ENCODE data around the gene DTX1.

Gene DTX1

GRCh38 chr12:113055594-113056380, 743 bp upstream of the DTX1 start:
- DNase-seq: no peak

GRCh38 chr12:113056381-113056630, 224 bp upstream of the DTX1 start:
- no peak for DNase-seq

DNA sequence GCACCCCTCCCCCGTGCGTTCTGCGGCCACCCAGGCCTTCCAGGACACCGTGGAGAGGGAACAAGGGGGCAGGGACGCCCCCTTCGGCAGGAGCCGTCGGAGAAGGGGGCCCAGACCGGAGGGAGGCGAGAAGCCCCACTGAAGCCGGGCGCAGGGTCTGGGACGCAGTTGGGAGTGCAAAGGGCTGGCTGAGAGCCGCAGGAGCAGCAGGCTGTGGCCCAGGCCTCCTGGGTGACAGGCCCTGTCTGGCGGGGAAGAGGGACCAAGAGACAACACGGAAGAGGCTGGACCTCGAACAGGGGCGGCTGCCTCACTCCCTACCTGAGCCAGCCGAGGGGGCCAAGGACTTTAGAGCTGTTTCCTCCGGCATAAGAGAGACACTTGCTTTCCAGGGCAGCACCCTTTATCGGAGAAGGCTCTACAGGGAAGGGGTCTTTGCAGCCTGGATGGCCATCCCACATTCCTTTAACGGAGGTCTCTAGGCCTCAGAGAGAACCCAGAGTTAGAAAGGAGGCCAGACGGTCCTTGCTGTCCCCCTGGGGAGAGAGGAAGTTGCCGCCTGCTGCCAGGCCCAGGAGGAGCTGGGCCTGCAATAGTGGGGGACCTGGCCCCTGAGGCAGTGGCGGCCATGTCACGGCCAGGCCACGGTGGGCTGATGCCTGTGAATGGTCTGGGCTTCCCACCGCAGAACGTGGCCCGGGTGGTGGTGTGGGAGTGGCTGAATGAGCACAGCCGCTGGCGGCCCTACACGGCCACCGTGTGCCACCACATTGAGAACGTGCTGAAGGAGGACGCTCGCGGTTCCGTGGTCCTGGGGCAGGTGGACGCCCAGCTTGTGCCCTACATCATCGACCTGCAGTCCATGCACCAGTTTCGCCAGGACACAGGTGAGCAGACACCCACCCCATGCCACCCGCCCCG, 1.3 kb downstream of the DTX1 start:
- DNase-seq: no peak

- no peak for DNase-seq
These were observed 2.0 kb downstream of the DTX1 start for GRCh38 chr12:113058553-113058952.

- DNase-seq: no peak
These were observed 2.6 kb downstream of the DTX1 start for GRCh38 chr12:113059071-113059595.

DNA sequence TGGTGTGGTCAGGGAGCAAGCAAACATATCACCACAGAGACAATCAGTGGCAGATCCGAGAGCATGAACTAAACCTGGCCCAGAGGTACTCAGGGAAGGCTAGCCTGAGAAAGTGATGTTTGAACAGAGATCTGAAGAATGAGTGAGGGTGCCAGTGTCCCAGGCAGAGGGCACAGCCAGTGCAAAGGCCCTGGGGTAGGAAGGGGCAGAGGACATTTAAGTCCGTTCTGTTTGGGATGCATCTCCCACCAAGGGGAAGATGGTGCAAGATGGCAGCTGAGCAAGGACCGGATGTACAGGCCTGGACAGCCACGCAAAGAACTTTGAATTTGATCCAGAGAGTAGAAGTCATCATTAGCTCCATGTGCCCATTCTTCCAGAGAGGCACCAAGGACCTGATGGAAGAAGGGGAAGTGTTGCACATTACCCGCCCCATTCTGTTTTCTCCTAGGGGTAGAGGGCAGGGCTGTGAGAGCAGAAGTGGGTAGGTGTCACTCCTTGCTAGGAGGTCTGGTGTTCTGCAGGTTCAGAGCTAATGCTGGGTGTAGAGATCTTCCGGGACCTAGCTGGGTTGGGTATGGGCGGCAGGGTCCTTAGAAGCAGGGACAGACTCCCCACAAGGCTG, 3.9 kb downstream of the DTX1 start:
- DNase-seq: no peak

- DNase-seq: no peak
These were observed 4.6 kb downstream of the DTX1 start for GRCh38 chr12:113061061-113061694.

DNA sequence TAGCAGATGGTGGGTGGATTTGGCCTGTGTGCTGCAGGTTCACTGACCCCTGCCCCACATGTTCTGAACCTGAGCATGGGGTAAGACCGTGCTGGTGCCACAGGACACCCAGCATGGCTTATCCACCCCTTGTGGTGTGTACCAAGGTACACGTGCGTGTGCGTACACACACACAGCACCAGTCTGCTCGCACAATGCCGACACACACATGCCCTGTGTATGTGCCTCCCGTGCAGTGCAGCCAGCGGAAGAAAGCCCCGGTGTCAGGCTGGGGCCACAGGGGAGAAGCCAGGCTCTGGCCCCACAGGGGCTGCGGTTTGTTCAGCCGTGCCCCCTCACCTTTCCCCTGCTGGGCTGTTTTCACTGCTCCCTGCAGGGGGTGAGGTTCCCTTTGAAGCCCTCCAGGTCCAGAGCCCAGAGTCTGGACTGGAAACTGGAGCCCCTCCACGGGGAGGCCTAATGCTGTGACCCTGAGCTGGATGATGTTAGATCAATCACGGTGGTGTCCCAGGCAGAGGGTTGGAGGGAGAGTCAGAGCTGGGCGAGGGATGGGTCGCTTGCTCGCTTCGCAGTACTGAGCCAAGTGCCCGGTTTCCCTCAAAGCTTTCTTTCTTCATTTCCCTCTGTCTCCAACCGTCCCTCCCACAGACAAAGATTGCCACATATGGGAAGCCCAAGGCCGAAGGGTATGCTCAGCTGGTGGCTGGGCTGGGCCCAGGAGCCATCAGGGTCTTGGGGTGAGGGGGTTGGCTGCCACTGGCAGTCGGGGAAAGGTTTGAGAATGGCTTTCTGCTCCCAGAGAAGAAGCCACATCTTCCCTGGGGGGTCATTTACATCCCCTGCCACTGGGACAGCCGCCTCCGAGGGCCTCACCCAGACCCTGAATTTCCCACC, 6.2 kb downstream of the DTX1 start:
- DNase-seq: no peak

GRCh38 chr12:113063396-113064350, 7.1 kb downstream of the DTX1 start:
- DNase-seq: no peak

- DNase-seq: no peak
These were observed 8.0 kb downstream of the DTX1 start for GRCh38 chr12:113064395-113065125.

DNA sequence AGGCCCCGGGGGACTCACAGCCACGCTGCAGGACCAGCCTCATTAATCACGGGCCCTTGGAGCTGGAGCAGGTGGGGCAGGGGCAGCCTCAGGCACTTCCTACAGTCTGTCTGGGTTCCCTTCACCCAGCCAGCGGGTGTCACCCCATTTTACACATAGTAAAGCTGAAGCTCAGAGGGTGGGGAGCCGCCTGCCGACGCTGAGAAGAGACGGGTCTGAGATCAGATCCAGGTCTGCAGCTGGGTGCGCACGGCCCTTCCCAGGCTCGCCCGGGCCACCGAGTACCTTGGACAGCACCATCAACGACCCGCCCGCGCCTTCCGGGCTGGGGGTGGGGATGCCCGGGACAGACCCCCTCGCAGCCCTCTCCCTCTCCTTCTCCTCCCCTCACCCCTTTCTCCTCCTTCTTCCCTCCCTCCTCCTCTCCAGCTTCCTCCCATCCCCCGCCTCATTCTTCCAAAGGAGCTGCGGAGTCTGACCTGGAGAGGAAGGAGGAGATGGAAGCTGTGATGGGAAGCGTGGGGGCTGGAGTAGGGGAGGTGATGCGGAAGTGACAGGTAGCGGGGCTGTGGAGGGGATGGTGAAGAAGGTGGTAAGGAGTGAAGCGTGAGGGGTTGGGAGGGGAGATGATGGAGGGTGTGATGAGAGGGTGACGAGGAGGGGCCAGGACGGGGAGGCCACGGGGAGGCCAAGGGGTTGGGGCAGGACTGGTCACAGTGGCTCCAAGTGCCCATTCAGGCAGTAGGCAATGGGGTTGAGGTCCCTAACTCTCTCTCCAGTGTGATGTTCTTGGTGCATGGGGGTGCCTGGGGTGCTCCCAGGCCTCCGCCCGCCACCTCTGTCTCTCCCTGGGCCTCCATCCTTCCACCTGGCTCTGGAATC, 8.8 kb downstream of the DTX1 start:
- no peak for DNase-seq

- no peak for DNase-seq
These were observed 10.4 kb downstream of the DTX1 start for GRCh38 chr12:113066813-113067400.

DNA sequence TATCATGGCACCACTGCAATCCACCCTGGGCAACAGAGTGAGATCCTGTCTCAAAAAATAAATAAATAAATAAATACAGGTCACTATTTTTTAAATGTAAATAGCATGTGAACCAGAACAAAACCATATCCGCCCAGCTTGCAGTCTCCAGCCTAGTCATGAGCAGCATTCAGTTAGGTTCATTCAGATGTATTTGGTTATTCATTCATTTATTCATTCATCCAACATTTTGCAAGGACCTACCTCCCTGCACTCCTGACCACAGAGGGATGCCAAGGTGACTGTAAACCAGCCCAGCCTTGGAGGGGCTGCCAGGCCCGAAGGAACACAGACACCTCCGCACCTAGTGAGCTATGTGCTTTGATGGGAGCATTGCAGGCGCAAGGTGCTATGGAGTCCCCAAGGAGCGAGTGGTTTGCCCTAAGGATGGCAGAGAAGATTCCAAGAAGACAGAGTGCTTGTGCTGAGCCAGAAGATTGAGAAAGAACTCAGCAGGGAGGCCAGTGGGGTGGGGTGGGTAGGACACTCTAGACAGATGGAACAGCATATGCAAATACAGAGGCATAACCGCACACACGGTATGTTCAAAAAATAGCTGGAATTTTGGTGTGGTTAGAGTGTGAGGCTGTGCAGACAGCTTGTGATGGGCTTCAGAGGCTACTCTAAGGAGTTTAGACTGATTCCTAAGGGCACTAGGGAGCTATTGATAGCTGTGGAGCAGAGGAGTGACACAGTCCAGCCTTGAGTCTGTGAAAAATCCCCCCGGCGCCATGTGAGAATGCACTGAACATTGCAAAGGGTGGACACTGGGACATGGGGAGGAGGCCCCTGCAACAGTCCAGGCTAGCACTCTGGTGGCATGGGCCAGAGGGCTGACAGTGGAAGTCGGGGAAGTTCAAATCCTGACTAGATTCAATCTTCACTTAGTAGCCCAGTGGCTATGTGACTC, 11.7 kb downstream of the DTX1 start:
- no peak for DNase-seq

DNA sequence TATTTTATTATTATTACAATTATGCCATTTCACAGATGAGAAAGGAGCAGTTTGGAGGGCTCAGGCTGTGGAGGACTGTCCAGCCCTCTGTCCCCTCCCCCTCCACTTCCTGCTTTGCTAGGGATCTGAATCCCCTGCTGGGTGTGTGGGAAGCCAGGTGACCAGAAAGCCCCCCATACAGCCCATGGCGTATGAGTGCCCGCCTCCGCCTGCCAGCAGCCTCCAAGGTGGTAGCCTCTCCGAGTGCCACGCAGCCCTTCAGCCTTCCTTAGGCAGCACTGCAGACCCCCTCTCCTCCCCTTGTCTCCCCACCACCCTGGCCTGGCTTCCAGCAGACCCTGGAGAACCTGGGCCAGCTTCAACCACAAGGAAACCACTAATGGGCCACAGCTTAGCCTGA, 12.6 kb downstream of the DTX1 start:
- no peak for DNase-seq

GRCh38 chr12:113069751-113070116, 13.2 kb downstream of the DTX1 start:
- no peak for DNase-seq

GRCh38 chr12:113070117-113070906, 13.8 kb downstream of the DTX1 start:
- peak; percentile 37 for DNase-seq
